HTR-8/SVneo (cell line): Measurements from ENCODE around the gene KLF15.

ENCODE experiments used
- DNase-seq: peaks from one replicate; pipeline ENCODE4 v3.0.0; 2011; ENCODE audit warnings: low spot score, mixed read lengths; ENCODE audit not compliant: insufficient read length
- FAIRE-seq: peaks from 2 replicates; lab custom pipeline; 2011; peaks lifted over from hg19 to GRCh38; lab: Jason Lieb, UNC

KLF15 gene

GRCh38 chr3:126364731-126365301 is 7.6 kb upstream of the KLF15 start:
- no peak for DNase-seq

GRCh38 chr3:126364130-126364695 is 7.0 kb upstream of the KLF15 start:
- no peak for DNase-seq
- FAIRE-seq: no peak

More at GRCh38 chr3:126364731-126365301, 7.6 kb upstream of the KLF15 start:
- FAIRE-seq: no peak

- DNase-seq (no peak), FAIRE-seq (no peak)
Measured at GRCh38 chr3:126361211-126361610, 4.0 kb upstream of the KLF15 start.

GRCh38 chr3:126360714-126361060 is 3.5 kb upstream of the KLF15 start:
- no peak for DNase-seq
- FAIRE-seq: no peak

GRCh38 chr3:126360046-126360713 is 3.0 kb upstream of the KLF15 start:
- no peak for DNase-seq
- no peak for FAIRE-seq

- FAIRE-seq (no peak), DNase-seq (no peak)
Measured at GRCh38 chr3:126358816-126359181, 1.6 kb upstream of the KLF15 start.

GRCh38 chr3:126358038-126358815 is 1.0 kb upstream of the KLF15 start:
- FAIRE-seq (no peak), DNase-seq (no peak)

GRCh38 chr3:126356373-126357264 is 589 bp downstream of the KLF15 start:
- no peak for DNase-seq
- peak; percentile 33 for FAIRE-seq

GRCh38 chr3:126355777-126356372 is 1.3 kb downstream of the KLF15 start:
- peak; percentile 61 for DNase-seq
- peak; percentile 54 for FAIRE-seq

- FAIRE-seq: no peak
- no peak for DNase-seq
Measured at GRCh38 chr3:126355251-126355650, 2.0 kb downstream of the KLF15 start.

GRCh38 chr3:126354776-126355175 is 2.4 kb downstream of the KLF15 start:
- FAIRE-seq: no peak

GRCh38 chr3:126353694-126354321 is 3.4 kb downstream of the KLF15 start:
- no peak for DNase-seq
- no peak for FAIRE-seq

More at GRCh38 chr3:126354776-126355175, 2.4 kb downstream of the KLF15 start:
- DNase-seq: no peak

GRCh38 chr3:126352476-126353454 is 4.4 kb downstream of the KLF15 start:
- DNase-seq (no peak), FAIRE-seq (no peak)

- no peak for FAIRE-seq
- no peak for DNase-seq
Measured at GRCh38 chr3:126351771-126352475, 5.3 kb downstream of the KLF15 start.

GRCh38 chr3:126351086-126351770 is 6.0 kb downstream of the KLF15 start:
- DNase-seq (no peak), FAIRE-seq (no peak)

GRCh38 chr3:126350502-126351085 is 6.6 kb downstream of the KLF15 start:
- FAIRE-seq: peak; percentile 52
- no peak for DNase-seq
